HepG2 (cell line): Measurements from ENCODE around the gene EGF. TPM values are rescaled to one million over a fixed set of nuclear protein-coding genes. Genes with fewer than 3 reads are reported as not detected.

Experiments used
- ATAC-seq: fragments of 200-7000 bp; cut with Tn5 transposase; 3 replicates; pipeline ENCODE4 v1.9.1; 2020; ENCODE audit warnings: mild to moderate bottlenecking, moderate library complexity
- BruUV-seq: library from RNA; stranded (reverse); fragments of 400-500 nt; replicated peaks from 2 replicates; lab custom pipeline; 2021; lab: Mats Ljungman, UMichigan
- CTCF ChIA-PET: fragments of 300-600 bp; formaldehyde crosslinking; extraction: SDS; loops from one replicate; lab custom pipeline; 2021; ENCODE audit warnings: low total read pairs, inconsistent platforms, low intra/inter-chr PET ratio; lab: Yijun Ruan, JAX
- POLR2A ChIA-PET: fragments of 350-600 bp; sonication (Branson Sonifier 250); formaldehyde crosslinking; loops from one replicate; lab custom pipeline; 2020; ENCODE audit warnings: antibody characterized with exemption, inconsistent platforms; lab: Yijun Ruan, JAX
- DNase-seq: peaks from one replicate; pipeline ENCODE4 v3.0.0-alpha.2; 2015; ENCODE audit warnings: low spot score
- FAIRE-seq: peaks from 3 replicates; lab custom pipeline; 2011; peaks lifted over from hg19 to GRCh38; lab: Jason Lieb, UNC
- H2AFZ ChIP-seq: one replicate; pipeline ENCODE4 v1.6.1; 2011; ENCODE audit warnings: low read length, inconsistent platforms
- H3K27ac ChIP-seq: fragments of 300-600 bp; 3 replicates; pipeline ENCODE4 v1.8.0; 2011; ENCODE audit warnings: mixed run types, mild to moderate bottlenecking, mixed read lengths, low read length, inconsistent platforms; ENCODE audit not compliant: insufficient read depth; ENCODE audit errors: extremely low read length
- H3K27me3 ChIP-seq, 2 experiments: fragments of 200-600 bp in 1 of 2; 2 replicates in 1 of 2; 3 replicates in 1 of 2; pipeline versions ENCODE4 v1.6.0 to v1.8.0; 2011; ENCODE audit warnings: low read length in 2 of 2, mild to moderate bottlenecking in 2 of 2, moderate library complexity in 2 of 2, inconsistent platforms in 1 of 2; ENCODE audit not compliant: insufficient read depth in 2 of 2, control insufficient read depth in 1 of 2
- H3K36me3 ChIP-seq, 2 experiments: fragments of 200-600 bp in 1 of 2; replicated peaks in 1 of 2; 2 replicates in 1 of 2; 3 replicates in 1 of 2; pipeline versions ENCODE4 v1.5.1 to v1.8.0; 2011; ENCODE audit warnings: low read length in 2 of 2, inconsistent platforms in 1 of 2; ENCODE audit not compliant: insufficient read depth in 2 of 2, control insufficient read depth in 1 of 2
- H3K4me1 ChIP-seq: 2 replicates; pipeline ENCODE4 v1.5.1; 2012; ENCODE audit warnings: low read length, inconsistent platforms; ENCODE audit not compliant: insufficient read depth
- H3K4me2 ChIP-seq: 2 replicates; pipeline ENCODE4 v1.6.0; 2011; ENCODE audit warnings: low read depth, low read length, inconsistent platforms
- H3K4me3 ChIP-seq, 3 experiments: fragments of 200-600 bp in 1 of 3; sonication (generic), shearing (Covaris generic) in 1 of 3; replicated peaks in 1 of 3; 2 replicates each; pipeline ENCODE4 v1.5.1; 2011 to 2016; ENCODE audit warnings: low read length in 3 of 3, inconsistent platforms in 2 of 3, low read depth in 2 of 3, mild to moderate bottlenecking in 2 of 3, control low read depth in 1 of 3, mixed read lengths in 1 of 3; ENCODE audit not compliant: insufficient read depth in 1 of 3
- H3K79me2 ChIP-seq: one replicate; pipeline ENCODE4 v1.6.1; 2011; ENCODE audit warnings: low read length, inconsistent platforms; ENCODE audit not compliant: insufficient read depth
- H3K9ac ChIP-seq: 2 replicates; pipeline ENCODE4 v1.6.0; 2011; ENCODE audit warnings: mild to moderate bottlenecking, low read depth, low read length, inconsistent platforms; ENCODE audit not compliant: insufficient read depth
- H3K9me3 ChIP-seq: 2 replicates; pipeline ENCODE4 v1.5.1; 2012; ENCODE audit warnings: mild to moderate bottlenecking, low read length
- H4K20me1 ChIP-seq: 2 replicates; pipeline ENCODE4 v1.6.0; 2011; ENCODE audit warnings: inconsistent platforms, mild to moderate bottlenecking, low read length, moderate library complexity; ENCODE audit not compliant: insufficient read depth
- ARNTL ChIP-seq: sonication (generic); formaldehyde crosslinking; IDR thresholded peaks from 2 replicates; pipeline ENCODE4 v1.4.0; 2020; ENCODE audit warnings: mild to moderate bottlenecking, missing genetic modification reagents
- MAFF ChIP-seq: IDR thresholded peaks from 2 replicates; pipeline ENCODE4 v1.6.1; 2011; ENCODE audit warnings: low read depth, low read length, improper control_type of control experiment
- MAFK ChIP-seq, 2 experiments: IDR thresholded peaks in 1 of 2; conservative IDR thresholded peaks in 1 of 2; 2 replicates each; pipeline ENCODE4 v1.6.1; 2011; ENCODE audit warnings: improper control_type of control experiment in 2 of 2, low read length in 2 of 2
- PLSCR1 ChIP-seq: sonication (generic); formaldehyde crosslinking; IDR thresholded peaks from 2 replicates; pipeline ENCODE4 v1.5.0; 2020; ENCODE audit warnings: missing genetic modification reagents, mild to moderate bottlenecking, borderline replicate concordance
- RBM22 ChIP-seq: fragments of 200-400 bp; formaldehyde crosslinking; optimal IDR thresholded peaks from 2 replicates; pipeline ENCODE3; 2017; ENCODE audit warnings: mild to moderate bottlenecking, low read length, moderate library complexity
- ZNF180 ChIP-seq: sonication (generic); formaldehyde crosslinking; IDR thresholded peaks from 2 replicates; pipeline ENCODE4 v1.4.0; 2020; ENCODE audit warnings: low read depth, missing genetic modification reagents, borderline replicate concordance
- ZNF276 ChIP-seq: sonication (generic); formaldehyde crosslinking; IDR thresholded peaks from 2 replicates; pipeline ENCODE4 v1.4.0; 2020; ENCODE audit warnings: mild to moderate bottlenecking, low read depth, missing genetic modification reagents
- WGBS: methylation state at CpG from one replicate; pipeline ENCODE4 v1.1.6; 2017; ENCODE audit warnings: low lambda C conversion rate; 5-methylcytosine and 5-hydroxymethylcytosine counted together
- in situ Hi-C: cut with HindIII; loops from 2 replicates; pipeline ENCODE4 v1.10.0; 2017; ENCODE audit warnings: low pct_unique_long_range_greater_than_20kb; ENCODE audit not compliant: extremely low pct_ligation_motif_present
- intact Hi-C: fragments of 100-400 bp; cut with micrococcal nuclease; formaldehyde crosslinking; loops from one replicate; pipeline ENCODE4 v1.10.0; 2022; ENCODE audit not compliant: unreplicated experiment
- polyA plus RNA-seq, 8 experiments: library from polyadenylated mRNA; depleted of rRNA in 3 of 8; stranded (reverse) in 7 of 8; unstranded in 1 of 8; fragments of >200 nt; fragmentation: Illumina TruSeq in 4 of 8; extraction: Trizol in 4 of 8; gene quantifications; 2 replicates each; pipeline versions ENCODE4 v1.2.1 to v1.2.3, GENCODE V29; 2011 to 2016; ENCODE audit warnings: low read depth in 4 of 8, missing spikeins in 1 of 8, mixed read lengths in 1 of 8; ENCODE audit not compliant: insufficient read depth in 1 of 8
- total RNA-seq, 5 experiments: library from RNA; depleted of rRNA; stranded (reverse); fragments of >200 nt; fragmentation: Illumina TruSeq; extraction: Trizol; gene quantifications; 2 replicates each; pipeline ENCODE4 v1.2.3, GENCODE V29; 2016; ENCODE audit warnings: low read depth in 1 of 5

Gene EGF
- total and polyA plus RNA-seq, 2 of the 13 experiments (the other 11 are each of a cell fraction or from before 2014, with no cell fraction given) = 0.07 to 0.08 TPM

GRCh38 chr4:110059556-110060191 is 147.0 kb downstream of the EGF start:
- peaks cover 0 to 7% of the 10 kb centered on the region in 2 experiments; a peak in 2 of 5 replicates for H3K36me3 ChIP-seq
- no peak for DNase-seq

GRCh38 chr4:110061076-110061475 is 148.4 kb downstream of the EGF start:
- no TSS peak for BruUV-seq
- Histone ChIP-seq H3K36me3 (peaks cover 0 to 7% of the 10 kb centered on the region in 2 experiments; a peak in 2 of 5 replicates), H3K4me3 (no peak overlapping the region), H3K79me2 (no peaks in the 10 kb centered on the region), H3K4me2 (no peak overlapping the region), H3K27ac (no peak overlapping the region), H3K27me3 (no peaks in the 10 kb centered on the region), H3K9me3 (no peaks in the 10 kb centered on the region), H3K9ac (no peak overlapping the region), H3K4me1 (peaks cover 15% of the 10 kb centered on the region), H4K20me1 (0 out of 2 replicates have a peak, but pooled peaks cover 7% of the 10 kb centered on the region), H2AFZ (no peak overlapping the region)
- intact Hi-C loops (no loop called here), in situ Hi-C loops (no loop called here)
- CTCF ChIA-PET = no interaction called here
- ATAC-seq = no peak
- TF ChIP-seq ARNTL (CRISPR knock-in tag) = no peak
- no peak for TF ChIP-seq RBM22
- no peak for TF ChIP-seq PLSCR1 (CRISPR knock-in tag)
- TF ChIP-seq ZNF276 (CRISPR knock-in tag) = no peak
- 89% methylated on average over 2 of the region's 2 CpGs for WGBS
- FAIRE-seq = no peak
- no peak for DNase-seq
- POLR2A ChIA-PET = no interaction called here

More at GRCh38 chr4:110059556-110060191, 147.0 kb downstream of the EGF start:
- H3K27ac ChIP-seq = no peak overlapping the region
- ChIA-PET POLR2A (no interaction called here), CTCF (no interaction called here)
- TF ChIP-seq MAFF = 0 out of 2 replicates have a peak, but pooled peaks have one; percentile 16
- TF ChIP-seq MAFK (conservative IDR thresholded peaks at IDR 0.05 in 1 of 2, IDR thresholded peaks at IDR 0.05 in 1 of 2; ENCODE audit: low read length in 2 of 2) = peak; percentile 13 to 45; a peak in 2 of 4 replicates
- TF ChIP-seq ZNF180 (CRISPR knock-in tag) = no peak
- no peak for FAIRE-seq
- no peak overlapping the region for H3K4me3 ChIP-seq
- 91% methylated on average over 3 of the region's 3 CpGs for WGBS
- 0 out of 2 replicates have a peak, but pooled peaks cover 7% of the 10 kb centered on the region for H4K20me1 ChIP-seq
- ATAC-seq = no peak
- no TSS peak for BruUV-seq
- H3K4me1 ChIP-seq = peaks cover 26% of the 10 kb centered on the region
- H3K79me2 ChIP-seq = no peaks in the 10 kb centered on the region
- H3K4me2 ChIP-seq = no peak overlapping the region
- H3K9ac ChIP-seq = no peak overlapping the region
- H3K27me3 ChIP-seq = no peaks in the 10 kb centered on the region
- intact Hi-C loops = no loop called here
- H3K9me3 ChIP-seq = no peaks in the 10 kb centered on the region
- H2AFZ ChIP-seq = no peak overlapping the region
- in situ Hi-C loops = no loop called here
